Fibroblast of lung (primary cell): ENCODE results near the gene DGKG.

ENCODE experiments used
- EZH2 ChIP-seq: IDR thresholded peaks from 2 replicates; pipeline ENCODE4 v1.5.1; 2012; ENCODE audit warnings: low read length, control low read depth, mild to moderate bottlenecking; ENCODE audit errors: missing control alignments
- TF ChIP-seq, protein P1 (sequence below), 2 donors: IDR thresholded peaks in 1 of 2; conservative IDR thresholded peaks in 1 of 2; 1 replicate in 1 of 2; 2 replicates in 1 of 2; pipeline ENCODE4 v1.5.1; 2011 to 2012; ENCODE audit warnings: low read length in 2 of 2, control low read depth in 1 of 2, inconsistent platforms in 1 of 2, low read depth in 1 of 2, mild to moderate bottlenecking in 1 of 2

- TF ChIP-seq, protein P1, sequence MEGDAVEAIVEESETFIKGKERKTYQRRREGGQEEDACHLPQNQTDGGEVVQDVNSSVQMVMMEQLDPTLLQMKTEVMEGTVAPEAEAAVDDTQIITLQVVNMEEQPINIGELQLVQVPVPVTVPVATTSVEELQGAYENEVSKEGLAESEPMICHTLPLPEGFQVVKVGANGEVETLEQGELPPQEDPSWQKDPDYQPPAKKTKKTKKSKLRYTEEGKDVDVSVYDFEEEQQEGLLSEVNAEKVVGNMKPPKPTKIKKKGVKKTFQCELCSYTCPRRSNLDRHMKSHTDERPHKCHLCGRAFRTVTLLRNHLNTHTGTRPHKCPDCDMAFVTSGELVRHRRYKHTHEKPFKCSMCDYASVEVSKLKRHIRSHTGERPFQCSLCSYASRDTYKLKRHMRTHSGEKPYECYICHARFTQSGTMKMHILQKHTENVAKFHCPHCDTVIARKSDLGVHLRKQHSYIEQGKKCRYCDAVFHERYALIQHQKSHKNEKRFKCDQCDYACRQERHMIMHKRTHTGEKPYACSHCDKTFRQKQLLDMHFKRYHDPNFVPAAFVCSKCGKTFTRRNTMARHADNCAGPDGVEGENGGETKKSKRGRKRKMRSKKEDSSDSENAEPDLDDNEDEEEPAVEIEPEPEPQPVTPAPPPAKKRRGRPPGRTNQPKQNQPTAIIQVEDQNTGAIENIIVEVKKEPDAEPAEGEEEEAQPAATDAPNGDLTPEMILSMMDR (conservative IDR thresholded peaks at IDR 0.05 in 1 of 2, IDR thresholded peaks at IDR 0.05 in 1 of 2; ENCODE audit: low read depth in 1 of 2, low read length in 2 of 2) = no peak
- no peak for TF ChIP-seq EZH2
These were observed 32.7 kb upstream of the DGKG start for GRCh38 chr3:186394566-186395217.
